NB4 (cell line): Measurements from ENCODE around the gene RARB.

Experiments
- POLR2A ChIP-seq: IDR thresholded peaks from 2 replicates; pipeline ENCODE4 v1.6.1; 2011; ENCODE audit warnings: mild to moderate bottlenecking; ENCODE audit not compliant: insufficient read length; ENCODE audit errors: extremely low read depth
- TF ChIP-seq, protein P1 (sequence below): IDR thresholded peaks from one replicate; pipeline ENCODE4 v1.5.1; 2012; ENCODE audit warnings: low read depth, low read length
- TF ChIP-seq, protein P2 (sequence below): IDR thresholded peaks from 2 replicates; pipeline ENCODE4 v1.6.1; 2011; ENCODE audit warnings: low read depth, low read length

DNA sequence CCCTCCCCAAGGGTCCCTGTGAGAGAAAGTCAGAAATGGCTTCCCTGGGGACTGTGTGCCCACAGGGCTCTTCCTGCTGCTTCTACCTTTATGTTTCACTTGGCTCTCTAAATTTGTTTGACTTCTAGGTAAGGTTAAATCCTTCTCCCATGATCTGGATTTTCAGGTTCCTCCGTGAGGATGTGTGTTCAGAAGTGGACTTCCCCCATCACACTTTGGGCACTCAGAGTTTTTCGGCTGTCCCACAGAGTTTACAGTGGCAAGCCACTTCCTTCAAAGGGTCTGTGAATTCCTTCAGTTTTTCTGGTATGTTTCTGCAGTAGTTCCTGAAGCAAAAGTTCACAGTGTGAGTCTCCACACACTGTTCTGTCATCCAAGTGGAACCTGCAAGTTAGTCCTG lies 30.9 kb upstream of the RARB start:
- TF ChIP-seq, protein P1, sequence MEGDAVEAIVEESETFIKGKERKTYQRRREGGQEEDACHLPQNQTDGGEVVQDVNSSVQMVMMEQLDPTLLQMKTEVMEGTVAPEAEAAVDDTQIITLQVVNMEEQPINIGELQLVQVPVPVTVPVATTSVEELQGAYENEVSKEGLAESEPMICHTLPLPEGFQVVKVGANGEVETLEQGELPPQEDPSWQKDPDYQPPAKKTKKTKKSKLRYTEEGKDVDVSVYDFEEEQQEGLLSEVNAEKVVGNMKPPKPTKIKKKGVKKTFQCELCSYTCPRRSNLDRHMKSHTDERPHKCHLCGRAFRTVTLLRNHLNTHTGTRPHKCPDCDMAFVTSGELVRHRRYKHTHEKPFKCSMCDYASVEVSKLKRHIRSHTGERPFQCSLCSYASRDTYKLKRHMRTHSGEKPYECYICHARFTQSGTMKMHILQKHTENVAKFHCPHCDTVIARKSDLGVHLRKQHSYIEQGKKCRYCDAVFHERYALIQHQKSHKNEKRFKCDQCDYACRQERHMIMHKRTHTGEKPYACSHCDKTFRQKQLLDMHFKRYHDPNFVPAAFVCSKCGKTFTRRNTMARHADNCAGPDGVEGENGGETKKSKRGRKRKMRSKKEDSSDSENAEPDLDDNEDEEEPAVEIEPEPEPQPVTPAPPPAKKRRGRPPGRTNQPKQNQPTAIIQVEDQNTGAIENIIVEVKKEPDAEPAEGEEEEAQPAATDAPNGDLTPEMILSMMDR = no peak
- no peak for TF ChIP-seq POLR2A
- TF ChIP-seq, protein P2, sequence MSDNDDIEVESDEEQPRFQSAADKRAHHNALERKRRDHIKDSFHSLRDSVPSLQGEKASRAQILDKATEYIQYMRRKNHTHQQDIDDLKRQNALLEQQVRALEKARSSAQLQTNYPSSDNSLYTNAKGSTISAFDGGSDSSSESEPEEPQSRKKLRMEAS = no peak
